GM19467 (cell line): ENCODE measurements around the gene SRRM2.

ENCODE experiments used
- ATAC-seq: cut with Tn5 transposase; IDR thresholded peaks from one replicate; pipeline ENCODE4 v1.9.1; 2021; ENCODE audit warnings: mild to moderate bottlenecking, moderate library complexity; ENCODE audit not compliant: unreplicated experiment

Gene SRRM2

GRCh38 chr16:2818272-2818876 lies 65.9 kb downstream of the SRRM2 start:
- ATAC-seq, result no peak

GRCh38 chr16:2819179-2819938 lies 66.9 kb downstream of the SRRM2 start:
- no peak for ATAC-seq

- ATAC-seq, result no peak
Observed at GRCh38 chr16:2819939-2820835, 67.7 kb downstream of the SRRM2 start.
